HG03457 (cell line): ENCODE measurements around the gene RBP7.

Experiments used
- ATAC-seq: cut with Tn5 transposase; IDR thresholded peaks from one replicate; pipeline ENCODE4 v1.9.1; 2021; ENCODE audit warnings: moderate number of reproducible peaks; ENCODE audit not compliant: unreplicated experiment

The RBP7 gene

GRCh38 chr1:10064416-10065343 is 67.7 kb downstream of the RBP7 start:
- ATAC-seq: no peak

- ATAC-seq: no peak
These were observed 68.3 kb downstream of the RBP7 start for GRCh38 chr1:10065344-10065685.
